Mucosa of stomach (tissue), 1 donor: Measurements from ENCODE around the gene R3HCC1L.
"Not testable (repeated sequence)": the region's sequence is repeated elsewhere in the genome, so short reads cannot be mapped to it uniquely, and the experiment has no call there.

Experiments used
- H3K27me3 ChIP-seq: one replicate; pipeline ENCODE4 v1.7.0; 2013; ENCODE audit warnings: mild to moderate bottlenecking, low read length; ENCODE audit not compliant: control insufficient read depth, insufficient read depth
- H3K36me3 ChIP-seq: one replicate; pipeline ENCODE4 v1.7.0; 2013; ENCODE audit warnings: low read length; ENCODE audit not compliant: control insufficient read depth, insufficient read depth
- H3K4me1 ChIP-seq: one replicate; pipeline ENCODE4 v1.7.0; 2013; ENCODE audit warnings: mild to moderate bottlenecking, low read length; ENCODE audit not compliant: control insufficient read depth, insufficient read depth
- H3K4me3 ChIP-seq: one replicate; pipeline ENCODE4 v1.7.0; 2013; ENCODE audit warnings: low read length
- H3K9ac ChIP-seq: one replicate; pipeline ENCODE4 v1.7.0; 2013; ENCODE audit warnings: mild to moderate bottlenecking, low read length, moderate library complexity
- H3K9me3 ChIP-seq: one replicate; pipeline ENCODE4 v1.7.0; 2013; ENCODE audit warnings: mild to moderate bottlenecking, low read length, moderate library complexity; ENCODE audit not compliant: control insufficient read depth
- donor health status: Pancreatic carcinoma.

R3HCC1L gene

DNA sequence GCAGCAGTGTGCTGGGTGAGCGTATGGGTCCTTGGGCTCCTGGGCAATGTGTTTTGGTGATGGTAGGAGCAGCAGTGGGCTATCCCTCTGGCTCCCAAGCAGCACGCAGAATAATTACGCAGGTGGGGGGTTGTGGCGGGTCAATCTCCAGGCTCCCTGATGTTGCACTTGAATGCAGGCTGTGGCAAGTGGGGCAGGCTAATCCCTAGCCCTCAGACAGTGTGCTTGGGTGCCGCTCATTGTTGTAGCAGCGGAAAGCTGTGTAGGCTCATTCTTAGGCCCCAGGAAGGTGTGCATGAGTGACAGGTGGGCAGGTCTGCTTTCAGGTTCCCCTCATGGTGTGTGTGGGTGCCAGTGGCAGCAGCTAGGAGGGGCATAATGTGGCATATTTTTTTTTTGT lies 89.4 kb downstream of the R3HCC1L start:
- Histone ChIP-seq H3K9ac (no peak overlapping the region), H3K4me3 (no peak overlapping the region)

DNA sequence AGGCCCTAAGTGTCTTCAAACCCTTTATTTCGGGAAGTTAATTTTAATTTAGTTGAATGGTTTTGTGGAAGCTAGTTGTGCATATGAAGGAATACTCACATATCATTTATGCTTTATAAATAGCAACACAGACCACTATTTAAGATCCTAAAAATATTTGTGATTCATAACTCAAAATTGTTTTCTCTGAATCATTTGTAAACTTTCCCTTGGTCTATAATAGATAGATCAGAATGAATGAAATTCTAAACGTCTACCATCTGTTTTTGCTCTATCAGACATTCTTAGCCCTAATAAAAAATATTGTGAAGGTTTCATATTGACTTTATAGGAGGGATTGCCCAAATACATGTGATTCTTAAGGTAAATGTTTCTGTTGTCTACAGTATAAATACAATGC lies 90.1 kb downstream of the R3HCC1L start:
- H3K9ac ChIP-seq: no peak overlapping the region
- H3K9me3 ChIP-seq: no peaks in the 10 kb centered on the region
- H3K36me3 ChIP-seq: peaks cover 6% of the 10 kb centered on the region
- H3K4me1 ChIP-seq: no peaks in the 10 kb centered on the region
- no peak overlapping the region for H3K4me3 ChIP-seq
- no peaks in the 10 kb centered on the region for H3K27me3 ChIP-seq

More for the DNA sequence above, 89.4 kb downstream of the R3HCC1L start:
- H3K36me3 ChIP-seq: peaks cover 6% of the 10 kb centered on the region
- no peaks in the 10 kb centered on the region for H3K9me3 ChIP-seq
- no peaks in the 10 kb centered on the region for H3K27me3 ChIP-seq
- H3K4me1 ChIP-seq: no peaks in the 10 kb centered on the region

DNA sequence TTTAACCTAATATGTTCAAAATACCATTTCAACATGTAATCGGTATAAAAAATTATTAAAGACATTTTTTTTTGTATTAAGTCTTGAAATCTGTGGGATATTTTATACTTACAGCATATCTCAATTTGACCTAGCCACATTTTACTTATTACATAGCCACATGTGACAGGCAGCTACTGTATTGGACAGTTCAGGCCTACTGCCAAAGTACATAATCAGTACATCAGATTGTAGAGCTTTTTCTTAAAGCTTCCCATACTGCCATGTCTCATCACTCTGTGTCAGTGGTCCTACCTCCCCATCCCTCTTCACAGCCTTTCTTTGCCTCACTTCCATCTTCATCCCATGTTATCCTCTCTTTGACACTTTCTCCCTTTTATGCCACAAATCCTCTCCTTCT lies 90.5 kb downstream of the R3HCC1L start:
- no peaks in the 10 kb centered on the region for H3K4me1 ChIP-seq
- no peaks in the 10 kb centered on the region for H3K27me3 ChIP-seq
- H3K36me3 ChIP-seq: peaks cover 6% of the 10 kb centered on the region
- no peaks in the 10 kb centered on the region for H3K9me3 ChIP-seq
- H3K4me3 ChIP-seq: no peak overlapping the region
- no peak overlapping the region for H3K9ac ChIP-seq

DNA sequence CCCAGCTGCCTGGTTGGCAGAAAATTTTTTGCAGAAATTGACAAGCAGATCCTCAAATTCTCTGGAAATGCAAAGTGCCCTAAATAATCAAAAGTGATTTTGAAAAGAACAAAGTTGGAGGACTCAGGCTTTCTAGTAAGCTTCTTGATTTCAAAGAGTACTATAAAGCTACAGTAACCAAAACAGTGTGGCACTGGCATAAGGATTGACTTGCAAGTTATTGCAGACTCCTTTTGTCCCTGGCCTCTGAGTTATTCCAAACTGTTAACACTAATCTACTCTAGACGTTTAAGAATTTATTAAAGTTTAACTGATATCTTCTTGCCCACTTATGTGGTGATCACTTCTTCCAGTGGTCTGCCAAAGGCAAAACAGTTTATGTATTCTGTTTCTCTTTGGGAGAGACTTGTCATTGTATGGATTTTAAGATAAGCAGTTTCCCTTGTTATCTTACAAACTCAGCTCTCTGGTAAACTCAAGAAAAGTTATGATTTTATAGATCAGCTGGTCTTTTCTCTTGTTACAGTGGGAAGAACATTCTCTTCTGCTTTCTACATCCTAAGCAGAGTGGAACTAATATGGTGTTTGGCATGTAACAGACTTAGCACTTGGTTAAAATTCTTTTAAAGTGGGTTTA lies 92.2 kb downstream of the R3HCC1L start:
- no peak overlapping the region for H3K9ac ChIP-seq

DNA sequence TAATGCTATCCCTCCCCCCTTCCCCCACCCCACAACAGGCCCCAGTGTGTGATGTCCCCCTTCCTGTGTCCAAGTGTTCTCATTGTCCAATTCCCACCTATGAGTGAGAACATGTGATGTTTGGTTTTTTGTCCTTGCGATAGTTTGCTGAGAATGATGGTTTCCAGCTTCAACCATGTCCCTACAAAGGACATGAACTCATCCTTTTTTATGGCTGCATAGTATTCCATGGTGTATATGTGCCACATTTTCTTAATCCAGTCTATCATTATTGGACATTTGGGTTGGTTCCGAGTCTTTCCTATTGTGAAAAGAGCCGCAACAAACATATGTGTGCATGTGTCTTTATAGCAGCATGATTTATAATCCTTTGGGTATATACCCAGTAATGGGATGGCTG lies 93.3 kb downstream of the R3HCC1L start:
- not testable (repeated sequence) for H3K9ac ChIP-seq, H3K27me3 ChIP-seq, H3K9me3 ChIP-seq, H3K4me1 ChIP-seq, H3K36me3 ChIP-seq, H3K4me3 ChIP-seq

More for the DNA sequence above, 92.2 kb downstream of the R3HCC1L start:
- H3K4me3 ChIP-seq: no peak overlapping the region
- no peaks in the 10 kb centered on the region for H3K9me3 ChIP-seq
- H3K4me1 ChIP-seq: no peaks in the 10 kb centered on the region
- no peaks in the 10 kb centered on the region for H3K27me3 ChIP-seq
- peaks cover 6% of the 10 kb centered on the region for H3K36me3 ChIP-seq

DNA sequence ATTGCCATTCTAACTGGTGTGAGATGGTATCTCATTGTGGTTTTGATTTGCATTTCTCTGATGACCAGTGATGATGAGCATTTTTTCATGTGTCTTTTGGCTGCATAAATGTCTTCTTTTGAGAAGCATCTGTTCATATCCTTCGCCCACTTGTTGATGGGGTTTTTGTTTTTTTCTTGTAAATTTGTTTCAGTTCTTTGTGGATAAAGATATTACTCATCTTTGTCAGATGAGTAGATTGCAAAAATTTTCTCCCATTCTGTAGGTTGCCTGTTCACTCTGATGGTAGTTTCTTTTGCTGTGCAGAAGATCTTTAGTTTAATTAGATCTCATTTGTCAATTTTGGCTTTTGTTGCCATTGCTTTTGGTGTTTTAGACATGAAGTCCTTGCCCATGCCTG lies 93.8 kb downstream of the R3HCC1L start:
- H3K4me3 ChIP-seq, H3K27me3 ChIP-seq, H3K9me3 ChIP-seq, H3K36me3 ChIP-seq, H3K9ac ChIP-seq, H3K4me1 ChIP-seq: not testable (repeated sequence)

DNA sequence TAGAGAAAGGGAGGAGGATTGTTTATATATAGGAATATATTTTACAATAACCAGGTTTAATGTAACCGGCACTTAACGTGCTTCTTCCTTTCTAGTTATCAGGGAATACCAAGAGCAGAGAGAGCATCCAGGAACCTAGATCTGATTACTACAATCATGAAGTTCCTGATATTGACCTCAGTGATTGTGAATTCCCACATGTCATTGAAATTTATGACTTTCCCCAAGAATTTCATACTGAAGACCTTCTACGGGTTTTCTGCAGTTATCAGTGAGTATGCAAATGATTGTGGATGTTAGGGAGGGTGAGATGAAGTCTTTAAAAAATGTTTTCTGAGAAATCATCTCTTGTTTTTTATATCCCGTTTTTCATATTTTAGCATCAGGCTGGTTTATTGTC lies 97.0 kb downstream of the R3HCC1L start:
- Histone ChIP-seq H3K4me1 (no peaks in the 10 kb centered on the region), H3K4me3 (no peak overlapping the region), H3K27me3 (no peaks in the 10 kb centered on the region), H3K9ac (no peak overlapping the region), H3K9me3 (no peaks in the 10 kb centered on the region), H3K36me3 (no peaks in the 10 kb centered on the region)

DNA sequence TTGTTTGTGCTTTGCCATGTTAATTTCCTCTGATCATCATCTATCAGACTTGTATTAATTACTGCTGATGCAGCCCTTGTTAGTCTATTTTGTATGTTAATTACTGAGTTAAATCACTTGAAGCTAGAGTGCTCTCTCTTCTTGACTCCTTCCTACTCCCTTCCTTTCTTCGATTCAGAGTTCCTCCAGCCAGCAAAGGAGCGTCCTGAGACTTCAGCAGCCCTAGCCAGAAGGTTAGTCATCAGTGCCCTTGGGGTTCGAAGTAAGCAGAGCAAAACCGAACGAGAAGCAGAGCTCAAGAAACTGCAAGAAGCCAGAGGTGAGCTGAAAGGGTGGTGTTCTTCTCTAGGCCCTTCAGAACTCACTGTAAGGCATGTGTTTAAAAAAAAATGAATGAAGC lies 101.4 kb downstream of the R3HCC1L start:
- no peak overlapping the region for H3K4me3 ChIP-seq
- no peaks in the 10 kb centered on the region for H3K27me3 ChIP-seq
- no peaks in the 10 kb centered on the region for H3K36me3 ChIP-seq
- H3K9ac ChIP-seq: no peak overlapping the region
- no peaks in the 10 kb centered on the region for H3K9me3 ChIP-seq
- no peaks in the 10 kb centered on the region for H3K4me1 ChIP-seq

DNA sequence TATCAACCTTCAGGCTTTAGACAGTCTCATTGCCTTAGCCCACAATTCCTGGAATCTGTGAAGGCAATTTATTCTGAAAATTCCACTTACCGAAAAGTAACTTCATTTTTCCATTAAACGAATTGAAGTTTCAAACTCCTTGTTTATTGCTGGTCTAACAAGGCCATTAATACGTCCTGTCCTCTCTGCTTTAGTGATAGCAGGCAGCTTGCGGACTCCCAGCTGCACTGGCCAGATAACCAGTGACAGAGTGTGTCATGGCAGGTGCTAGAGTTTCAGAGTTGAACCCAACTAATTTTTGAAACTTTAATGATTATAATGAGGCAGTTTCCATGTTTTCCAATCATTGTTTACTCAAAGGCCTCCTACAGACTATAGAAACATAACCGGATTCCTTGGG lies 102.4 kb downstream of the R3HCC1L start:
- H3K9ac ChIP-seq: no peak overlapping the region
- no peaks in the 10 kb centered on the region for H3K36me3 ChIP-seq
- no peaks in the 10 kb centered on the region for H3K9me3 ChIP-seq
- no peaks in the 10 kb centered on the region for H3K4me1 ChIP-seq
- no peaks in the 10 kb centered on the region for H3K27me3 ChIP-seq
- H3K4me3 ChIP-seq: no peak overlapping the region

DNA sequence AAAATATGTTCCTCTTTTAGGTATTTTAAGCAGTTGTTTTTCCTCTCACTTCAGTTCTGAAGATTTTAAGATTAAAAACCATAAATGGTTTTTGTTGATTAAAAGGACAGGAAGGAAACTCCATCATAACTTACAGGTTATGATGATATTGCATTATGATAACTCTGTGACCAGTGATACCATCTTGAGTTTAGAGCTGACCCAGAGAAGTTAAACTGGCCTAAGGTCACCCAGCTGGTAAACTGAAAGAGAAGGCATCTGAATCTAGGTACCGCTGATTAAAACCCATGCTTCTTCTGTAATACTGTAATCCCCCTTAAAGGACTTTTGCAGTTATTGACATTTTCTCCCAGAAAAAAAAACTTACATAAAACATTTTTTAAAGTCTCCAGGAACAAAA lies 103.9 kb downstream of the R3HCC1L start:
- Histone ChIP-seq H3K4me3 (no peak overlapping the region), H3K4me1 (no peaks in the 10 kb centered on the region), H3K36me3 (no peaks in the 10 kb centered on the region), H3K9ac (no peak overlapping the region), H3K27me3 (no peaks in the 10 kb centered on the region), H3K9me3 (no peaks in the 10 kb centered on the region)

DNA sequence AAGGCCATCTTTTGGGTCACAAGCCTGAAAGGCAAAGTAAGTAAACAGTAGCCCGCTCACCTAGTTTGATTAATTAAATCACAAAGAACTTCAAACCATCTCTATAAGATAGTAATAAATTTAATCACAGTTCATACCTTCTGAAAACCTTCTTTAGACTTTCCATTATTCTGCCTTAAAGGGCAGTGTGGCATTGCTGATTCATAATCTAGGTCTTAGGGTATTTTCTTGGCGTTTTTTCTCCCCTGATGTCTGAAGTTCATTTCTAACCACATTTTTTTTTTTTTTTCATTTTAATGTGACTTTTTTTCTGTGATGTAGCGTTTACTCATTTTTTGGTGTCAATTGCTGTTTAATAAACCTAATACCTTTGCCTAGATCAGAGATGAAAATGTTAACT lies 106.1 kb downstream of the R3HCC1L start:
- Histone ChIP-seq H3K27me3 (no peaks in the 10 kb centered on the region), H3K9me3 (no peaks in the 10 kb centered on the region), H3K9ac (no peak overlapping the region), H3K4me1 (no peaks in the 10 kb centered on the region), H3K4me3 (no peak overlapping the region), H3K36me3 (peaks cover 8% of the 10 kb centered on the region)

DNA sequence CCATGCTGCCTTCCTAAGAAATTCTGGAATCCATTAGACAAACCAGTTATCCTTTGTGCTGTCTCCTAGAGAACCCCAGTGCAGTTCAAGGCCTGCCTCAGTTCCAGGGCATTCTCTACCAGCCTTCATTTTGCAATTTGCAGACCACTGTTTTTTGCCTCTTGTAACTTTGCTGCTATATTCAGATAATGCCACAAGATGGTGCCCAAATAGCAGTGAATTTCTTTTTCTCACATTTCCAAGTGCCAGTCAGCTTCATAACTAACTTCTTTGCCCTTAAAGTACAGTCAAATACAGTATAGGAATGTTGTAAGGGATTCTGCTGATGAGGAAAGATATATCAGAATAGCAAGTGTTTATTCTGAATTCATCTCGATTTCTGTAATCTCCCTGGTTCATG lies 108.4 kb downstream of the R3HCC1L start:
- Histone ChIP-seq H3K9ac (no peak overlapping the region), H3K27me3 (no peaks in the 10 kb centered on the region), H3K9me3 (no peaks in the 10 kb centered on the region), H3K4me3 (no peak overlapping the region), H3K4me1 (no peaks in the 10 kb centered on the region), H3K36me3 (peaks cover 8% of the 10 kb centered on the region)

DNA sequence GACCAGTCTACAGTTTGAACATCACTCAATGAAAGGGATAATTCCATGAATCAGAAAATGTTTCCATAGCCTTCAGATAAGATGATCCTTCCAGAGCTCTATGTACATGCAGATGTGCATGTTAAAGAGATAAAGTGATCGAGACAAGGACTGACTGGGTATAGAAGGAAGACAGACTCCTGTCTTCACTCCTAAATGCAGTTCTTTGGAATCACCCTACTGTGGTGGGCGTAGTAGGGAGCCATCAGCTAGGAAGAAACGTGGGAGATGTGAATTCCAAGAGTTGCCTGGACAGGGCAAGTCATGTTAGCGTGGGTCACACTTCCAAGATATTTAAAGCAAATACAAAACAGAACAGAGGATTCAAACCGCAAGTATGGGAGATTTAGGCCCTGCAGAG lies 109.7 kb downstream of the R3HCC1L start:
- H3K36me3 ChIP-seq: peaks cover 16% of the 10 kb centered on the region
- H3K9ac ChIP-seq: no peak overlapping the region

More for the DNA sequence above, 109.7 kb downstream of the R3HCC1L start:
- no peak overlapping the region for H3K4me3 ChIP-seq
- no peaks in the 10 kb centered on the region for H3K4me1 ChIP-seq
- no peaks in the 10 kb centered on the region for H3K9me3 ChIP-seq
- no peaks in the 10 kb centered on the region for H3K27me3 ChIP-seq
